H9 (cell line): ENCODE data around the gene CEACAM20. TPM values are rescaled to one million over a fixed set of nuclear protein-coding genes. Genes with fewer than 3 reads are reported as not detected.

Experiments used
- DNase-seq: peaks from one replicate; pipeline ENCODE4 v3.0.0-alpha.2; 2017
- H2AFZ ChIP-seq: one replicate; pipeline ENCODE4 v1.6.1; 2013; ENCODE audit warnings: mild to moderate bottlenecking, low read length, control low read depth, moderate library complexity
- H2AK5ac ChIP-seq: 2 replicates; pipeline ENCODE4 v1.6.1; 2013; ENCODE audit warnings: low read length, control low read depth, mixed read lengths; ENCODE audit not compliant: insufficient read length
- H2BK120ac ChIP-seq: one replicate; pipeline ENCODE4 v1.6.1; 2013; ENCODE audit warnings: low read depth, mild to moderate bottlenecking, low read length, control low read depth, inconsistent platforms; ENCODE audit not compliant: poor library complexity, severe bottlenecking
- H2BK12ac ChIP-seq: 2 replicates; pipeline ENCODE4 v1.6.1; 2013; ENCODE audit warnings: low read length, control low read depth, mixed read lengths, low read depth; ENCODE audit not compliant: insufficient read length
- H2BK15ac ChIP-seq: 2 replicates; pipeline ENCODE4 v1.6.1; 2013; ENCODE audit warnings: low read depth, low read length, control low read depth
- H2BK20ac ChIP-seq: one replicate; pipeline ENCODE4 v1.6.1; 2013; ENCODE audit warnings: low read depth, mild to moderate bottlenecking, low read length, control low read depth, inconsistent platforms; ENCODE audit not compliant: poor library complexity, severe bottlenecking
- H2BK5ac ChIP-seq: 2 replicates; pipeline ENCODE4 v1.6.1; 2013; ENCODE audit warnings: low read length, control low read depth, mixed read lengths; ENCODE audit not compliant: insufficient read length
- H3K14ac ChIP-seq: 2 replicates; pipeline ENCODE4 v1.6.1; 2013; ENCODE audit warnings: low read length, control low read depth; ENCODE audit not compliant: insufficient read depth
- H3K18ac ChIP-seq: 2 replicates; pipeline ENCODE4 v1.6.1; 2013; ENCODE audit warnings: low read depth, mild to moderate bottlenecking, mixed read lengths, low read length, control low read depth; ENCODE audit not compliant: insufficient read length
- H3K23ac ChIP-seq: 2 replicates; pipeline ENCODE4 v1.6.1; 2013; ENCODE audit warnings: low read length, control low read depth, mixed read lengths, low read depth; ENCODE audit not compliant: insufficient read length
- H3K23me2 ChIP-seq: 2 replicates; pipeline ENCODE4 v1.6.1; 2013; ENCODE audit warnings: low read depth, mild to moderate bottlenecking, mixed read lengths, low read length, control low read depth; ENCODE audit not compliant: insufficient read length, poor library complexity, severe bottlenecking
- H3K27ac ChIP-seq: 2 replicates; pipeline ENCODE4 v1.5.1; 2013; ENCODE audit warnings: low read length, control low read depth, mixed read lengths, low read depth; ENCODE audit not compliant: insufficient read length
- H3K27me3 ChIP-seq: 2 replicates; pipeline ENCODE4 v1.6.1; 2013; ENCODE audit warnings: low read length, control low read depth, inconsistent platforms; ENCODE audit not compliant: insufficient read depth
- H3K4ac ChIP-seq: 2 replicates; pipeline ENCODE4 v1.6.1; 2013; ENCODE audit warnings: low read depth, mild to moderate bottlenecking, control low read depth, inconsistent platforms, low read length, moderate library complexity
- H3K4me1 ChIP-seq: 2 replicates; pipeline ENCODE4 v1.6.1; 2013; ENCODE audit warnings: low read length, control low read depth, inconsistent platforms; ENCODE audit not compliant: insufficient read depth
- H3K4me2 ChIP-seq: 2 replicates; pipeline ENCODE4 v1.6.1; 2013; ENCODE audit warnings: low read length, control low read depth, mixed read lengths; ENCODE audit not compliant: insufficient read length, insufficient read depth
- H3K56ac ChIP-seq: 2 replicates; pipeline ENCODE4 v1.6.1; 2013; ENCODE audit warnings: low read depth, mild to moderate bottlenecking, mixed read lengths, low read length, control low read depth; ENCODE audit not compliant: insufficient read length
- H3K79me1 ChIP-seq: 2 replicates; pipeline ENCODE4 v1.6.1; 2013; ENCODE audit warnings: low read depth, mild to moderate bottlenecking, moderate library complexity, low read length, control low read depth, inconsistent platforms; ENCODE audit not compliant: insufficient read depth, poor library complexity, severe bottlenecking
- H3K79me2 ChIP-seq: 2 replicates; pipeline ENCODE4 v1.6.1; 2013; ENCODE audit warnings: low read length, control low read depth, inconsistent platforms; ENCODE audit not compliant: insufficient read depth
- H3K9ac ChIP-seq: 2 replicates; pipeline ENCODE4 v1.6.1; 2013; ENCODE audit warnings: low read length, control low read depth, mixed read lengths; ENCODE audit not compliant: insufficient read length; ENCODE audit errors: extremely low read depth
- H3K9me3 ChIP-seq: one replicate; pipeline ENCODE4 v1.6.1; 2013; ENCODE audit warnings: low read depth, low read length, inconsistent platforms; ENCODE audit not compliant: control insufficient read depth
- H3T11ph ChIP-seq: one replicate; pipeline ENCODE4 v1.6.1; 2013; ENCODE audit warnings: mild to moderate bottlenecking, low read length, control low read depth, inconsistent platforms
- H4K20me1 ChIP-seq: one replicate; pipeline ENCODE4 v1.6.1; 2013; ENCODE audit not compliant: control insufficient read depth, insufficient read length, insufficient read depth
- H4K5ac ChIP-seq: 2 replicates; pipeline ENCODE4 v1.6.1; 2013; ENCODE audit warnings: low read depth, mild to moderate bottlenecking, mixed read lengths, low read length, control low read depth; ENCODE audit not compliant: insufficient read length
- H4K8ac ChIP-seq: replicated peaks from 2 replicates; pipeline ENCODE4 v1.6.1; 2013; ENCODE audit warnings: low read length, control low read depth, mixed read lengths, low read depth; ENCODE audit not compliant: insufficient read length
- H4K91ac ChIP-seq: 2 replicates; pipeline ENCODE4 v1.6.1; 2013; ENCODE audit warnings: low read depth, mild to moderate bottlenecking, moderate library complexity, mixed read lengths, low read length, control low read depth; ENCODE audit not compliant: insufficient read length
- H3K27ac Mint-ChIP-seq, 3 experiments: 2 replicates in 2 of 3; 3 replicates in 1 of 3; pipeline ENCODE4 v1.8.0; 2020 to 2021; ENCODE audit warnings: mixed read lengths in 3 of 3, mild to moderate bottlenecking in 1 of 3, moderate library complexity in 1 of 3
- H3K27me3 Mint-ChIP-seq: 2 replicates; pipeline ENCODE4 v1.8.0; 2021; ENCODE audit warnings: low read depth, mild to moderate bottlenecking, moderate library complexity, mixed read lengths
- H3K36me3 Mint-ChIP-seq, 3 experiments: 2 replicates in 2 of 3; 3 replicates in 1 of 3; pipeline ENCODE4 v1.8.0; 2020 to 2021; ENCODE audit warnings: low read depth in 3 of 3, mixed read lengths in 3 of 3; ENCODE audit not compliant: insufficient read depth in 1 of 3
- H3K4me1 Mint-ChIP-seq, 2 experiments: 2 replicates each; pipeline ENCODE4 v1.8.0; 2020; ENCODE audit warnings: mixed read lengths in 2 of 2
- H3K4me3 Mint-ChIP-seq, 2 experiments: 2 replicates in 1 of 2; 3 replicates in 1 of 2; pipeline ENCODE4 v1.8.0; 2020 to 2021; ENCODE audit warnings: mild to moderate bottlenecking in 2 of 2, mixed read lengths in 2 of 2, moderate library complexity in 1 of 2
- H3K9me3 Mint-ChIP-seq, 2 experiments: 2 replicates in 1 of 2; 3 replicates in 1 of 2; pipeline ENCODE4 v1.8.0; 2020; ENCODE audit warnings: mild to moderate bottlenecking in 2 of 2, mixed read lengths in 2 of 2, moderate library complexity in 1 of 2
- WGBS: extraction: QIAGEN DNeasy Blood & Tissue Kit; methylation state at CpG from one replicate; pipeline ENCODE4 v1.1.7; 2013; ENCODE audit warnings: missing lambda C conversion rate, low lambda C conversion rate, mixed read lengths; ENCODE audit not compliant: insufficient read length; ENCODE audit errors: extremely low coverage; 5-methylcytosine and 5-hydroxymethylcytosine counted together
- long read RNA-seq: library from polyadenylated mRNA; unstranded; transcript quantifications from one replicate; pipeline ENCODE4 v2.0.0, GENCODE V29; 2020
- total RNA-seq: library from RNA; stranded (reverse); gene quantifications from 2 replicates; pipeline ENCODE4 v1.2.1, GENCODE V29; 2021
- TF ChIP-seq, protein P1 (sequence below): fragments of 200-600 bp; sonication (generic); conservative IDR thresholded peaks from 3 replicates; pipeline ENCODE4 v1.8.0; 2021; ENCODE audit warnings: antibody characterized with exemption, mild to moderate bottlenecking

Gene CEACAM20
- not detected in 2 replicates for total RNA-seq
- long read RNA-seq, result 0 reads

DNA sequence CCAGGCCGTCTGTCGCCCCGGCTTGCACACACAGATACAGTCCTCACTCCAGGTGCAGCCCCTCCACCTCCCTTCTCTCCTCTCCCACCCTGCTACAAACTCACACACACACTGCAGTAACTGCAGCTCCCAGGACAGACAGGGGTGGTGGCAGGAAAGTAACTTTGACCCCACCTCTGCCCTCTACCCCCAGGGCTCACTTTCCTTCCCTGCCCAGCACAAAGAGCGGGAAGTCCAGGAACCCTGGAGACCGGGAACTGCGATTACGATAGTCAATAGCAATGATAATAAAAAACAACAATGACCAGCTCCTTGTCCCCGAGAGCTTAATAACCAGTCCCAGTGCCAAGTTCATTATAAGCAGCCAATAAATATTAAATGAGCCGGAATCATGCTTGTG lies at the start of gene CEACAM20:
TSS of gene CEACAM20 (minus strand) at position 140 of the 400 bp plus-strand sequence. CDS start 166 bp downstream, outside the sequence.
- Histone ChIP-seq H3K4me1 (no peaks in the 10 kb centered on the region), H3K18ac (no peak within 1 kb of the TSS), H2AK5ac (no peak within 1 kb of the TSS), H4K8ac (no peak within 1 kb of the TSS), H2BK5ac (no peak within 1 kb of the TSS), H3K9me3 (no peaks in the 10 kb centered on the region), H3K79me1 (no peaks in the 10 kb centered on the region), H4K91ac (no peak within 1 kb of the TSS), H4K5ac (no peak within 1 kb of the TSS), H2BK12ac (no peak within 1 kb of the TSS), H3K27me3 (no peaks in the 10 kb centered on the region), H3K23ac (no peak within 1 kb of the TSS), H3K79me2 (no peaks in the 10 kb centered on the region), H2AFZ (no peak within 1 kb of the TSS), H2BK20ac (no peak within 1 kb of the TSS), H3K14ac (no peak within 1 kb of the TSS), H3K27ac (no peak within 1 kb of the TSS), H2BK120ac (no peak within 1 kb of the TSS), H4K20me1 (no peaks in the 10 kb centered on the region), H3T11ph (no peak within 1 kb of the TSS), H3K4ac (no peak within 1 kb of the TSS), H2BK15ac (no peak within 1 kb of the TSS), H3K9ac (no peak within 1 kb of the TSS), H3K4me2 (no peak within 1 kb of the TSS), H3K56ac (no peak within 1 kb of the TSS), H3K23me2 (no peaks in the 10 kb centered on the region)
- Mint-ChIP-seq H3K27ac (no peak within 1 kb of the TSS), H3K4me3 (no peak within 1 kb of the TSS), H3K27me3 (peaks cover 50% of the 10 kb centered on the region), H3K9me3 (peaks cover 70 to 79% of the 10 kb centered on the region in 2 experiments), H3K36me3 (peaks cover 0 to 6% (median 0%) of the 10 kb centered on the region in 3 experiments; a peak in 3 of 7 replicates), H3K4me1 (no peaks in the 10 kb centered on the region)
- TF ChIP-seq, protein P1, sequence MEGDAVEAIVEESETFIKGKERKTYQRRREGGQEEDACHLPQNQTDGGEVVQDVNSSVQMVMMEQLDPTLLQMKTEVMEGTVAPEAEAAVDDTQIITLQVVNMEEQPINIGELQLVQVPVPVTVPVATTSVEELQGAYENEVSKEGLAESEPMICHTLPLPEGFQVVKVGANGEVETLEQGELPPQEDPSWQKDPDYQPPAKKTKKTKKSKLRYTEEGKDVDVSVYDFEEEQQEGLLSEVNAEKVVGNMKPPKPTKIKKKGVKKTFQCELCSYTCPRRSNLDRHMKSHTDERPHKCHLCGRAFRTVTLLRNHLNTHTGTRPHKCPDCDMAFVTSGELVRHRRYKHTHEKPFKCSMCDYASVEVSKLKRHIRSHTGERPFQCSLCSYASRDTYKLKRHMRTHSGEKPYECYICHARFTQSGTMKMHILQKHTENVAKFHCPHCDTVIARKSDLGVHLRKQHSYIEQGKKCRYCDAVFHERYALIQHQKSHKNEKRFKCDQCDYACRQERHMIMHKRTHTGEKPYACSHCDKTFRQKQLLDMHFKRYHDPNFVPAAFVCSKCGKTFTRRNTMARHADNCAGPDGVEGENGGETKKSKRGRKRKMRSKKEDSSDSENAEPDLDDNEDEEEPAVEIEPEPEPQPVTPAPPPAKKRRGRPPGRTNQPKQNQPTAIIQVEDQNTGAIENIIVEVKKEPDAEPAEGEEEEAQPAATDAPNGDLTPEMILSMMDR, result no peak
- no peak for DNase-seq
- WGBS, result no CpG with 5 or more reads among the region's 9 CpGs
